Mesenchymal stem cell (in vitro differentiated cells and primary cell): ENCODE measurements around the gene FHOD3.

ENCODE experiments used
- DNase-seq: peaks from one replicate; pipeline ENCODE4 v3.0.0-alpha.2; 2013
- H2AFZ ChIP-seq: one replicate; pipeline ENCODE4 v1.6.1; 2013; ENCODE audit warnings: low read depth, mild to moderate bottlenecking, control low read depth, inconsistent platforms, low read length, moderate library complexity
- H2AK5ac ChIP-seq: 2 replicates; pipeline ENCODE4 v1.6.1; 2013; ENCODE audit warnings: low read length, moderate library complexity, mild to moderate bottlenecking, inconsistent platforms; ENCODE audit not compliant: severe bottlenecking
- H2BK120ac ChIP-seq: one replicate; pipeline ENCODE4 v1.6.1; 2013; ENCODE audit warnings: low read depth, mild to moderate bottlenecking, inconsistent platforms, low read length, moderate library complexity
- H2BK12ac ChIP-seq, 2 experiments: one replicate each; pipeline ENCODE4 v1.6.1; 2013; ENCODE audit warnings: inconsistent platforms in 2 of 2, low read length in 2 of 2, mild to moderate bottlenecking in 2 of 2, moderate library complexity in 2 of 2, control low read depth in 1 of 2
- H2BK15ac ChIP-seq: one replicate; pipeline ENCODE4 v1.6.1; 2013; ENCODE audit warnings: mild to moderate bottlenecking, low read depth, inconsistent platforms; ENCODE audit not compliant: poor library complexity, severe bottlenecking
- H2BK5ac ChIP-seq: 2 replicates; pipeline ENCODE4 v1.6.1; 2013; ENCODE audit warnings: low read depth, mild to moderate bottlenecking, low read length, control low read depth, inconsistent platforms; ENCODE audit not compliant: poor library complexity, severe bottlenecking
- H3K14ac ChIP-seq, 2 experiments: one replicate each; pipeline ENCODE4 v1.6.1; 2013; ENCODE audit warnings: inconsistent platforms in 2 of 2, low read length in 2 of 2, control low read depth in 1 of 2, mild to moderate bottlenecking in 1 of 2, moderate library complexity in 1 of 2
- H3K18ac ChIP-seq, 2 experiments: one replicate each; pipeline ENCODE4 v1.6.1; 2013; ENCODE audit warnings: inconsistent platforms in 2 of 2, low read length in 2 of 2, control low read depth in 1 of 2, low read depth in 1 of 2, mild to moderate bottlenecking in 1 of 2
- H3K23ac ChIP-seq, 2 experiments: one replicate each; pipeline ENCODE4 v1.6.1; 2013; ENCODE audit warnings: inconsistent platforms in 2 of 2, low read length in 2 of 2, mild to moderate bottlenecking in 2 of 2, moderate library complexity in 2 of 2, control low read depth in 1 of 2
- H3K27ac ChIP-seq: 2 replicates; pipeline ENCODE4 v1.5.1; 2013; ENCODE audit warnings: mild to moderate bottlenecking, moderate library complexity, low read length, control low read depth, inconsistent platforms; ENCODE audit not compliant: poor library complexity, severe bottlenecking
- H3K27me3 ChIP-seq, 2 experiments: 2 replicates each; pipeline versions ENCODE4 v1.6.1 to v1.7.0; 2013; ENCODE audit warnings: low read length in 2 of 2, mild to moderate bottlenecking in 2 of 2, moderate library complexity in 2 of 2, control low read depth in 1 of 2, inconsistent platforms in 1 of 2; ENCODE audit not compliant: control insufficient read depth in 1 of 2, insufficient read depth in 1 of 2
- H3K36me3 ChIP-seq, 2 experiments: 2 replicates each; pipeline versions ENCODE4 v1.6.1 to v1.7.0; 2013; ENCODE audit warnings: low read length in 2 of 2, control low read depth in 1 of 2, inconsistent platforms in 1 of 2, low read depth in 1 of 2, mild to moderate bottlenecking in 1 of 2; ENCODE audit not compliant: insufficient read depth in 2 of 2, control insufficient read depth in 1 of 2
- H3K4ac ChIP-seq, 2 experiments: one replicate each; pipeline ENCODE4 v1.6.1; 2013; ENCODE audit warnings: inconsistent platforms in 2 of 2, low read length in 2 of 2, mild to moderate bottlenecking in 2 of 2, moderate library complexity in 2 of 2, control low read depth in 1 of 2, low read depth in 1 of 2
- H3K4me1 ChIP-seq: 2 replicates; pipeline ENCODE4 v1.6.1; 2013; ENCODE audit warnings: low read depth, low read length, control low read depth; ENCODE audit not compliant: control insufficient read depth, insufficient read depth
- H3K4me2 ChIP-seq: 2 replicates; pipeline ENCODE4 v1.6.1; 2013; ENCODE audit warnings: low read length, mild to moderate bottlenecking, inconsistent platforms; ENCODE audit not compliant: poor library complexity, severe bottlenecking
- H3K4me3 ChIP-seq, 2 experiments: 2 replicates each; pipeline versions ENCODE4 v1.5.1 to v1.7.0; 2013; ENCODE audit warnings: low read length in 2 of 2, mild to moderate bottlenecking in 2 of 2, control low read depth in 1 of 2, low read depth in 1 of 2; ENCODE audit not compliant: insufficient read depth in 1 of 2
- H3K79me1 ChIP-seq: replicated peaks from 2 replicates; pipeline ENCODE4 v1.6.1; 2013; ENCODE audit warnings: mild to moderate bottlenecking, control low read depth, low read length, inconsistent platforms; ENCODE audit not compliant: poor library complexity, severe bottlenecking
- H3K9ac ChIP-seq: 2 replicates; pipeline ENCODE4 v1.7.0; 2013; ENCODE audit warnings: mild to moderate bottlenecking, low read length, moderate library complexity
- H3K9me3 ChIP-seq: 2 replicates; pipeline ENCODE4 v1.7.0; 2013; ENCODE audit warnings: mild to moderate bottlenecking, low read length; ENCODE audit not compliant: control insufficient read depth
- H4K8ac ChIP-seq: one replicate; pipeline ENCODE4 v1.6.1; 2013; ENCODE audit warnings: inconsistent platforms, mild to moderate bottlenecking, low read length, moderate library complexity
- H4K91ac ChIP-seq: one replicate; pipeline ENCODE4 v1.6.1; 2013; ENCODE audit warnings: mild to moderate bottlenecking, low read length, inconsistent platforms
- WGBS: methylation state at CpG from one replicate; pipeline ENCODE4 v1.1.7; 2013; ENCODE audit warnings: mixed read lengths; 5-methylcytosine and 5-hydroxymethylcytosine counted together

Gene FHOD3

DNA sequence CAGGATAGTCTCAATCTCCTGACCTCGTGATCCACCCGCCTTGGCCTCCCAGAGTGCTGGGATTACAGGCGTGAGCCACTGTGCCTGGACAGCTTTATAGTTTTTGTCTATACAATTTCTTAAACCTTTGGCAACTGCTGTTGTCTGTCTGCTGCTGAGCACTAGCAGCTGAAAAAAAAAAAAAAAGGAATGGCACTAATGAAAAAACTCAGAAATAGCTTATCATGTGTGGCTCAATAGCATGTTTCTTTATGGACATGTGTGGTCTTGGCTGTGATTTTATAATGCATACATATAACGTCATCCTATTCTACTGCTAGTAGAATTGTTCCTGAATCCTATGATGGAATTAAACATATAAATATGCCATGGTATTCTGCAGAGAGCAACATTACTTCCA lies 300.1 kb downstream of the FHOD3 start:
- no peak overlapping the region for H4K91ac ChIP-seq
- 90% methylated on average over 3 of the region's 4 CpGs for WGBS
- H3K4me1 ChIP-seq = peaks cover 2% of the 10 kb centered on the region

DNA sequence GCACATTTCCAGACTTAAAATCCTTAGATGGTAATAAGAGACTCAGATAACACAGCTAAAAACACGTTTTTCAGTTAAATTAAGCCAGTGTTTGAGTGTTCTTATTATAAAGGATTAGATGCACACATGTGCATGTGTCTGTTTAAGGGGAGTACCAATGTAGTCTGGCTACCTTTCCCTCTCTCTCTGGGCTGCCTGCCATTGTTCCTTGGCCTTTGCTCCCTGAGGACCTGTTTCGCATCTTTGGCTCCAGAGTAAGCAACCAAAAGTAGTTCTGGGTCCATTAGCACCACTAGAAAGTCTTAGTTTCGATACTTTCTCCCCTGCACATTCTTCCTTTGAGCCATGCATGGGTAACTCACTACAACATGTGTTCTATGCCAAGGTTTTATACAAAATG lies 303.0 kb downstream of the FHOD3 start:
- Histone ChIP-seq H3K79me1 (peaks cover 5% of the 10 kb centered on the region), H3K27ac (no peak overlapping the region)

More for the DNA sequence above, 300.1 kb downstream of the FHOD3 start:
- Histone ChIP-seq H2AK5ac (no peak overlapping the region), H2BK12ac (no peak overlapping the region), H3K79me1 (peaks cover 17% of the 10 kb centered on the region), H4K8ac (no peak overlapping the region), H3K4me2 (no peak overlapping the region), H3K9ac (no peak overlapping the region), H2AFZ (no peak overlapping the region), H2BK5ac (no peak overlapping the region), H3K27me3 (no peaks in the 10 kb centered on the region), H3K18ac (no peak overlapping the region), H3K27ac (no peak overlapping the region), H2BK15ac (no peak overlapping the region), H3K36me3 (peaks cover 0 to 13% of the 10 kb centered on the region in 2 experiments), H3K23ac (no peak overlapping the region), H3K4ac (no peak overlapping the region), H3K14ac (no peak overlapping the region), H3K4me3 (no peak overlapping the region), H2BK120ac (no peak overlapping the region), H3K9me3 (no peaks in the 10 kb centered on the region)
- DNase-seq = no peak

DNA sequence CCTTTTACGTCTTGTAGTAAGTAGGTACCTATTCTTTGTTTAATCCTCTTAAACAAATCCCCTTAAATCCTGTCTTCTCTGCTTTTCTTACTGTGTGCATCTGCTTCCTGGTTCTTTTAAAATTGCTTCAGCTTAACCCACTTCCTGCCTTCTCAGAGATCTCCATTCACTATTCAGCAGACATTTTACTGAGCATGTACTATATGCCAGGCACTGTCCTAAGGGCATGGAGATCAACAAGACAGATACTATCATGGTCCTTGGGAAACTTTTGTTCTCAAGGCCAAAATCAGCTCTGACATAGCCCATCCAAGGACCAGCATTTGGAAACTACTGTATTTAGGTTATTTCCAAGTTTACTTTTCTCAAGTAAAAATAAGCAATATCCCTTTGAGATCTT lies 303.8 kb downstream of the FHOD3 start:
- Histone ChIP-seq H3K79me1 (peaks cover 5% of the 10 kb centered on the region), H4K8ac (no peak overlapping the region), H2BK120ac (no peak overlapping the region), H3K36me3 (peaks cover 5 to 21% of the 10 kb centered on the region in 2 experiments), H3K4me3 (no peak overlapping the region), H3K14ac (no peak overlapping the region), H3K23ac (no peak overlapping the region), H2AFZ (no peak overlapping the region), H3K27ac (no peak overlapping the region), H2AK5ac (no peak overlapping the region), H3K4ac (no peak overlapping the region), H2BK12ac (no peak overlapping the region), H2BK15ac (no peak overlapping the region), H2BK5ac (no peak overlapping the region), H4K91ac (no peak overlapping the region), H3K18ac (no peak overlapping the region), H3K27me3 (no peaks in the 10 kb centered on the region), H3K4me2 (no peak overlapping the region), H3K9ac (no peak overlapping the region), H3K9me3 (no peaks in the 10 kb centered on the region), H3K4me1 (no peaks in the 10 kb centered on the region)
- DNase-seq = no peak
- 74% methylated on average over 1 of the region's 1 CpG for WGBS

More for the DNA sequence above, 303.0 kb downstream of the FHOD3 start:
- Histone ChIP-seq H3K27me3 (no peaks in the 10 kb centered on the region), H2BK12ac (no peak overlapping the region), H3K18ac (no peak overlapping the region), H3K14ac (no peak overlapping the region), H3K4ac (no peak overlapping the region), H2AK5ac (no peak overlapping the region), H2BK15ac (no peak overlapping the region), H2BK120ac (no peak overlapping the region), H3K9ac (no peak overlapping the region), H3K36me3 (peaks cover 5 to 21% of the 10 kb centered on the region in 2 experiments), H2AFZ (no peak overlapping the region), H4K91ac (no peak overlapping the region), H2BK5ac (no peak overlapping the region), H3K4me1 (no peaks in the 10 kb centered on the region), H3K23ac (no peak overlapping the region), H3K4me2 (no peak overlapping the region), H4K8ac (no peak overlapping the region), H3K9me3 (no peaks in the 10 kb centered on the region), H3K4me3 (no peak overlapping the region)
- WGBS = 100% methylated on average over 1 of the region's 3 CpGs
- DNase-seq = no peak

DNA sequence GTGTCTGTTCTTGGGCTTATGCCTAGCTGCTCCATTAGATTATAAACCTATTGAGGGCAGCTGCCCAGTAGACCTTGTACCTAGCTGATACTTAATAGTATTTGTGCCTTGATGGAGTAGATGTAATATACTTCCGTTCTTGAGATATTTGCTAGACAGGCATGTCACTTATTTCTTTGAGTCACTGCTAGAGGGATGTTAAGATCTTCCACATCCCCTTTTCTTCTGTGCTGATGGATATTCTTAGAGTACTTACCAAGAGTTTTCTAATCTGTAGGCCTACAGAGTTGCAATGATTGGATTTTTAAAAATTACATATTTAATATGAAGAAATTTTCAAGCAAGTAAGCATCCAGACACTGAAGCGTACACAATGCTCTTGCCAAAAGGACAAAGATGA lies 304.6 kb downstream of the FHOD3 start:
- Histone ChIP-seq H3K9ac (no peak overlapping the region), H3K9me3 (no peaks in the 10 kb centered on the region), H3K4me3 (no peak overlapping the region), H2BK12ac (no peak overlapping the region), H2BK5ac (no peak overlapping the region), H2BK120ac (no peak overlapping the region), H3K14ac (no peak overlapping the region), H3K27ac (no peak overlapping the region), H3K79me1 (peaks cover 5% of the 10 kb centered on the region), H3K27me3 (no peaks in the 10 kb centered on the region), H3K4me1 (no peaks in the 10 kb centered on the region), H3K18ac (no peak overlapping the region), H2AFZ (no peak overlapping the region), H4K91ac (no peak overlapping the region), H3K23ac (no peak overlapping the region), H4K8ac (no peak overlapping the region), H3K36me3 (peaks cover 5 to 18% of the 10 kb centered on the region in 2 experiments), H2BK15ac (no peak overlapping the region), H3K4me2 (no peak overlapping the region), H3K4ac (no peak overlapping the region), H2AK5ac (no peak overlapping the region)
- DNase-seq = no peak
- 100% methylated on average over 2 of the region's 2 CpGs for WGBS
